Nephron (organoid): Measurements from ENCODE around the gene IL5RA.
A peak's percentile ranks its signal among the peaks of the same experiment; 100 is the strongest.

Experiments
- H3K27ac Mint-ChIP-seq, 3 experiments: 2 replicates each; pipeline ENCODE4 v1.8.0; 2020; ENCODE audit warnings: mixed read lengths in 3 of 3, mild to moderate bottlenecking in 2 of 3, moderate library complexity in 1 of 3
- H3K27me3 Mint-ChIP-seq: 2 replicates; pipeline ENCODE4 v1.8.0; 2021; ENCODE audit warnings: low read depth, mild to moderate bottlenecking, moderate library complexity, mixed read lengths
- H3K36me3 Mint-ChIP-seq: 2 replicates; pipeline ENCODE4 v1.8.0; 2020; ENCODE audit warnings: low read depth, mixed read lengths
- H3K4me1 Mint-ChIP-seq: 2 replicates; pipeline ENCODE4 v1.8.0; 2020; ENCODE audit warnings: mixed read lengths
- H3K4me3 Mint-ChIP-seq, 3 experiments: 2 replicates each; pipeline ENCODE4 v1.8.0; 2020; ENCODE audit warnings: mild to moderate bottlenecking in 3 of 3, mixed read lengths in 3 of 3, moderate library complexity in 2 of 3
- H3K9me3 Mint-ChIP-seq: 2 replicates; pipeline ENCODE4 v1.8.0; 2020; ENCODE audit warnings: mixed read lengths
- CTCF ChIP-seq, 3 experiments: fragments of 200-600 bp; sonication (generic); IDR thresholded peaks; one replicate each; pipeline ENCODE4 v1.5.0; 2021; ENCODE audit warnings: antibody characterized with exemption in 3 of 3; ENCODE audit not compliant: unreplicated experiment in 3 of 3

The IL5RA gene

GRCh38 chr3:3082234-3082924 is 27.8 kb downstream of the IL5RA start:
- no peak for TF ChIP-seq CTCF (IDR thresholded peaks at IDR 0.05; ENCODE audit: unreplicated experiment in 3 of 3)
- H3K27ac Mint-ChIP-seq: no peak overlapping the region
- no peaks in the 10 kb centered on the region for H3K9me3 Mint-ChIP-seq
- H3K36me3 Mint-ChIP-seq: no peaks in the 10 kb centered on the region
- no peaks in the 10 kb centered on the region for H3K4me1 Mint-ChIP-seq
- peaks cover 4% of the 10 kb centered on the region for H3K27me3 Mint-ChIP-seq
- no peak overlapping the region for H3K4me3 Mint-ChIP-seq

- no peak overlapping the region for H3K4me3 Mint-ChIP-seq
- no peaks in the 10 kb centered on the region for H3K4me1 Mint-ChIP-seq
- no peaks in the 10 kb centered on the region for H3K9me3 Mint-ChIP-seq
- no peak for TF ChIP-seq CTCF (IDR thresholded peaks at IDR 0.05; ENCODE audit: unreplicated experiment in 3 of 3)
- H3K36me3 Mint-ChIP-seq: no peaks in the 10 kb centered on the region
- H3K27me3 Mint-ChIP-seq: peaks cover 4% of the 10 kb centered on the region
- H3K27ac Mint-ChIP-seq: no peak overlapping the region
Observed at GRCh38 chr3:3081381-3082233, 28.6 kb downstream of the IL5RA start.

GRCh38 chr3:3080309-3080708 is 29.9 kb downstream of the IL5RA start:
- Mint-ChIP-seq H3K4me1 (no peaks in the 10 kb centered on the region), H3K36me3 (no peaks in the 10 kb centered on the region), H3K9me3 (no peaks in the 10 kb centered on the region), H3K4me3 (no peak overlapping the region), H3K27me3 (peaks cover 7% of the 10 kb centered on the region), H3K27ac (no peak overlapping the region)
- no peak for TF ChIP-seq CTCF (IDR thresholded peaks at IDR 0.05; ENCODE audit: unreplicated experiment in 3 of 3)

- H3K36me3 Mint-ChIP-seq: no peaks in the 10 kb centered on the region
- no peak overlapping the region for H3K27ac Mint-ChIP-seq
- no peak overlapping the region for H3K4me3 Mint-ChIP-seq
- H3K9me3 Mint-ChIP-seq: no peaks in the 10 kb centered on the region
- no peak for TF ChIP-seq CTCF (IDR thresholded peaks at IDR 0.05; ENCODE audit: unreplicated experiment in 3 of 3)
- H3K4me1 Mint-ChIP-seq: peaks cover 7% of the 10 kb centered on the region
- H3K27me3 Mint-ChIP-seq: peaks cover 5% of the 10 kb centered on the region
Observed at GRCh38 chr3:3074551-3075257, 35.5 kb downstream of the IL5RA start.

GRCh38 chr3:3071136-3071535 is 39.0 kb downstream of the IL5RA start:
- Mint-ChIP-seq H3K4me1 (peaks cover 7% of the 10 kb centered on the region), H3K27me3 (peaks cover 9% of the 10 kb centered on the region), H3K36me3 (no peaks in the 10 kb centered on the region), H3K9me3 (no peaks in the 10 kb centered on the region), H3K4me3 (no peak overlapping the region), H3K27ac (peak overlapping the region; percentile 14 to 57 (median 27))
- no peak for TF ChIP-seq CTCF (IDR thresholded peaks at IDR 0.05; ENCODE audit: unreplicated experiment in 3 of 3)
